Measurements from ENCODE around the gene APP. TPM values are rescaled to one million over a fixed set of nuclear protein-coding genes. Genes with fewer than 3 reads are reported as not detected.

APP gene
- total RNA-seq, 1 experiment from 2014 or later: 560 TPM

DNA sequence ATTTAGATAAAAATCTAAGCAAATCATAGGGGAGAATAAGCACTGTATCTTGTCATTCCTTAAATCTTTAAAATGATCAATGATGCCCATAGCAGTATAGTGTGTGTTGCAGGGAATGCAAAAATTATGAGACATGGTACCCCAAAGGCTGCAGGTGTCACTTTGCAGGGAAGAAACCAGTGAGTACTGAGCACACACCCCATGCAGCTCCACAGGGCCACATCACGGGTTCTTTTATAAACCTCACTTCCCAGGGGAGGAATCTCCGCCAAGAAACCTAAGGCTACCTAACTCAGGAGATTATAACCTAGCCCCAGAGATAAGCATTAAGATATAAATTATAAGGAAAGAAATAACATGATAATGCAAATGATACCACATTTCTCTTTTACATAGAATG is 115.6 kb downstream of the APP start (continued):
- TF ChIP-seq GABPB1 (CRISPR knock-in tag; IDR thresholded peaks at IDR 0.05) (no peak), TEAD4 (CRISPR knock-in tag; IDR thresholded peaks at IDR 0.05) (no peak), ZNF138 (CRISPR knock-in tag; conservative IDR thresholded peaks at IDR 0.05) (no peak), OVOL2 (CRISPR knock-in tag; IDR thresholded peaks at IDR 0.05; ENCODE audit: borderline replicate concordance) (no peak), NR3C1 (CRISPR knock-in tag; conservative IDR thresholded peaks at IDR 0.05; ENCODE audit: low read depth) (no peak)
- TF ChIP-seq, protein P1, sequence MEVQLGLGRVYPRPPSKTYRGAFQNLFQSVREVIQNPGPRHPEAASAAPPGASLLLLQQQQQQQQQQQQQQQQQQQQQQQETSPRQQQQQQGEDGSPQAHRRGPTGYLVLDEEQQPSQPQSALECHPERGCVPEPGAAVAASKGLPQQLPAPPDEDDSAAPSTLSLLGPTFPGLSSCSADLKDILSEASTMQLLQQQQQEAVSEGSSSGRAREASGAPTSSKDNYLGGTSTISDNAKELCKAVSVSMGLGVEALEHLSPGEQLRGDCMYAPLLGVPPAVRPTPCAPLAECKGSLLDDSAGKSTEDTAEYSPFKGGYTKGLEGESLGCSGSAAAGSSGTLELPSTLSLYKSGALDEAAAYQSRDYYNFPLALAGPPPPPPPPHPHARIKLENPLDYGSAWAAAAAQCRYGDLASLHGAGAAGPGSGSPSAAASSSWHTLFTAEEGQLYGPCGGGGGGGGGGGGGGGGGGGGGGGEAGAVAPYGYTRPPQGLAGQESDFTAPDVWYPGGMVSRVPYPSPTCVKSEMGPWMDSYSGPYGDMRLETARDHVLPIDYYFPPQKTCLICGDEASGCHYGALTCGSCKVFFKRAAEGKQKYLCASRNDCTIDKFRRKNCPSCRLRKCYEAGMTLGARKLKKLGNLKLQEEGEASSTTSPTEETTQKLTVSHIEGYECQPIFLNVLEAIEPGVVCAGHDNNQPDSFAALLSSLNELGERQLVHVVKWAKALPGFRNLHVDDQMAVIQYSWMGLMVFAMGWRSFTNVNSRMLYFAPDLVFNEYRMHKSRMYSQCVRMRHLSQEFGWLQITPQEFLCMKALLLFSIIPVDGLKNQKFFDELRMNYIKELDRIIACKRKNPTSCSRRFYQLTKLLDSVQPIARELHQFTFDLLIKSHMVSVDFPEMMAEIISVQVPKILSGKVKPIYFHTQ (CRISPR knock-in tag; IDR thresholded peaks at IDR 0.05): no peak
- TF ChIP-seq, protein P2, sequence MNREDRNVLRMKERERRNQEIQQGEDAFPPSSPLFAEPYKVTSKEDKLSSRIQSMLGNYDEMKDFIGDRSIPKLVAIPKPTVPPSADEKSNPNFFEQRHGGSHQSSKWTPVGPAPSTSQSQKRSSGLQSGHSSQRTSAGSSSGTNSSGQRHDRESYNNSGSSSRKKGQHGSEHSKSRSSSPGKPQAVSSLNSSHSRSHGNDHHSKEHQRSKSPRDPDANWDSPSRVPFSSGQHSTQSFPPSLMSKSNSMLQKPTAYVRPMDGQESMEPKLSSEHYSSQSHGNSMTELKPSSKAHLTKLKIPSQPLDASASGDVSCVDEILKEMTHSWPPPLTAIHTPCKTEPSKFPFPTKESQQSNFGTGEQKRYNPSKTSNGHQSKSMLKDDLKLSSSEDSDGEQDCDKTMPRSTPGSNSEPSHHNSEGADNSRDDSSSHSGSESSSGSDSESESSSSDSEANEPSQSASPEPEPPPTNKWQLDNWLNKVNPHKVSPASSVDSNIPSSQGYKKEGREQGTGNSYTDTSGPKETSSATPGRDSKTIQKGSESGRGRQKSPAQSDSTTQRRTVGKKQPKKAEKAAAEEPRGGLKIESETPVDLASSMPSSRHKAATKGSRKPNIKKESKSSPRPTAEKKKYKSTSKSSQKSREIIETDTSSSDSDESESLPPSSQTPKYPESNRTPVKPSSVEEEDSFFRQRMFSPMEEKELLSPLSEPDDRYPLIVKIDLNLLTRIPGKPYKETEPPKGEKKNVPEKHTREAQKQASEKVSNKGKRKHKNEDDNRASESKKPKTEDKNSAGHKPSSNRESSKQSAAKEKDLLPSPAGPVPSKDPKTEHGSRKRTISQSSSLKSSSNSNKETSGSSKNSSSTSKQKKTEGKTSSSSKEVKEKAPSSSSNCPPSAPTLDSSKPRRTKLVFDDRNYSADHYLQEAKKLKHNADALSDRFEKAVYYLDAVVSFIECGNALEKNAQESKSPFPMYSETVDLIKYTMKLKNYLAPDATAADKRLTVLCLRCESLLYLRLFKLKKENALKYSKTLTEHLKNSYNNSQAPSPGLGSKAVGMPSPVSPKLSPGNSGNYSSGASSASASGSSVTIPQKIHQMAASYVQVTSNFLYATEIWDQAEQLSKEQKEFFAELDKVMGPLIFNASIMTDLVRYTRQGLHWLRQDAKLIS (CRISPR knock-in tag; IDR thresholded peaks at IDR 0.05; ENCODE audit: borderline replicate concordance): no peak
- TF ChIP-seq, protein P3, sequence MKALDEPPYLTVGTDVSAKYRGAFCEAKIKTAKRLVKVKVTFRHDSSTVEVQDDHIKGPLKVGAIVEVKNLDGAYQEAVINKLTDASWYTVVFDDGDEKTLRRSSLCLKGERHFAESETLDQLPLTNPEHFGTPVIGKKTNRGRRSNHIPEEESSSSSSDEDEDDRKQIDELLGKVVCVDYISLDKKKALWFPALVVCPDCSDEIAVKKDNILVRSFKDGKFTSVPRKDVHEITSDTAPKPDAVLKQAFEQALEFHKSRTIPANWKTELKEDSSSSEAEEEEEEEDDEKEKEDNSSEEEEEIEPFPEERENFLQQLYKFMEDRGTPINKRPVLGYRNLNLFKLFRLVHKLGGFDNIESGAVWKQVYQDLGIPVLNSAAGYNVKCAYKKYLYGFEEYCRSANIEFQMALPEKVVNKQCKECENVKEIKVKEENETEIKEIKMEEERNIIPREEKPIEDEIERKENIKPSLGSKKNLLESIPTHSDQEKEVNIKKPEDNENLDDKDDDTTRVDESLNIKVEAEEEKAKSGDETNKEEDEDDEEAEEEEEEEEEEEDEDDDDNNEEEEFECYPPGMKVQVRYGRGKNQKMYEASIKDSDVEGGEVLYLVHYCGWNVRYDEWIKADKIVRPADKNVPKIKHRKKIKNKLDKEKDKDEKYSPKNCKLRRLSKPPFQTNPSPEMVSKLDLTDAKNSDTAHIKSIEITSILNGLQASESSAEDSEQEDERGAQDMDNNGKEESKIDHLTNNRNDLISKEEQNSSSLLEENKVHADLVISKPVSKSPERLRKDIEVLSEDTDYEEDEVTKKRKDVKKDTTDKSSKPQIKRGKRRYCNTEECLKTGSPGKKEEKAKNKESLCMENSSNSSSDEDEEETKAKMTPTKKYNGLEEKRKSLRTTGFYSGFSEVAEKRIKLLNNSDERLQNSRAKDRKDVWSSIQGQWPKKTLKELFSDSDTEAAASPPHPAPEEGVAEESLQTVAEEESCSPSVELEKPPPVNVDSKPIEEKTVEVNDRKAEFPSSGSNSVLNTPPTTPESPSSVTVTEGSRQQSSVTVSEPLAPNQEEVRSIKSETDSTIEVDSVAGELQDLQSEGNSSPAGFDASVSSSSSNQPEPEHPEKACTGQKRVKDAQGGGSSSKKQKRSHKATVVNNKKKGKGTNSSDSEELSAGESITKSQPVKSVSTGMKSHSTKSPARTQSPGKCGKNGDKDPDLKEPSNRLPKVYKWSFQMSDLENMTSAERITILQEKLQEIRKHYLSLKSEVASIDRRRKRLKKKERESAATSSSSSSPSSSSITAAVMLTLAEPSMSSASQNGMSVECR (CRISPR knock-in tag; IDR thresholded peaks at IDR 0.05; ENCODE audit: borderline replicate concordance): no peak
- TF ChIP-seq, protein P4, sequence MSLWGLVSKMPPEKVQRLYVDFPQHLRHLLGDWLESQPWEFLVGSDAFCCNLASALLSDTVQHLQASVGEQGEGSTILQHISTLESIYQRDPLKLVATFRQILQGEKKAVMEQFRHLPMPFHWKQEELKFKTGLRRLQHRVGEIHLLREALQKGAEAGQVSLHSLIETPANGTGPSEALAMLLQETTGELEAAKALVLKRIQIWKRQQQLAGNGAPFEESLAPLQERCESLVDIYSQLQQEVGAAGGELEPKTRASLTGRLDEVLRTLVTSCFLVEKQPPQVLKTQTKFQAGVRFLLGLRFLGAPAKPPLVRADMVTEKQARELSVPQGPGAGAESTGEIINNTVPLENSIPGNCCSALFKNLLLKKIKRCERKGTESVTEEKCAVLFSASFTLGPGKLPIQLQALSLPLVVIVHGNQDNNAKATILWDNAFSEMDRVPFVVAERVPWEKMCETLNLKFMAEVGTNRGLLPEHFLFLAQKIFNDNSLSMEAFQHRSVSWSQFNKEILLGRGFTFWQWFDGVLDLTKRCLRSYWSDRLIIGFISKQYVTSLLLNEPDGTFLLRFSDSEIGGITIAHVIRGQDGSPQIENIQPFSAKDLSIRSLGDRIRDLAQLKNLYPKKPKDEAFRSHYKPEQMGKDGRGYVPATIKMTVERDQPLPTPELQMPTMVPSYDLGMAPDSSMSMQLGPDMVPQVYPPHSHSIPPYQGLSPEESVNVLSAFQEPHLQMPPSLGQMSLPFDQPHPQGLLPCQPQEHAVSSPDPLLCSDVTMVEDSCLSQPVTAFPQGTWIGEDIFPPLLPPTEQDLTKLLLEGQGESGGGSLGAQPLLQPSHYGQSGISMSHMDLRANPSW (CRISPR knock-in tag; conservative IDR thresholded peaks at IDR 0.05; ENCODE audit: low read depth): no peak

DNA sequence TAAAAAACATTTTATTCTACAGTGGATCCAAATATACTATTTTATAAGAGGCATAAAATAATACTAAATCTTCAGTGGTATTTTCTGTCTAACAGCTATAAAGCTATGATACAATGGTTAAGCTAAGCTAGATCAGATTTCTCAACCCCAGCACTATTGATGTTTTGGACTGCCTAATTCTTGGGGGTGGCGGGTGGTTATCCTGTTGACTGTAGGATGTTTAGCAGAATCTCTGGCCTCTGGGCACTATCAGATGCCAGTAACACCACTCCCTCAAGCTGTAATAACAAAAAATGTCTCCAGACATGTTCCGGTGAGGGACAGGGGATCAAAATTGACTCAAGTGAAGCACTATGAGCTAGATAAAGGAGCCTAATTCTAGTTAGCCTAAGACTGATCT is 118.5 kb downstream of the APP start:
- peak overlapping the region; percentile 44; the same call in 1 of the 2 replicates for H3K27ac Mint-ChIP-seq
- POLR2A ChIA-PET: interaction anchor here (0.5 kb wide), 1 partner anchor 59 kb away, joined by 4 read pairs; no protein-coding TSS in a partner anchor
- CTCF ChIA-PET: no interaction called here
- H3K9me3 Mint-ChIP-seq: no peaks in the 10 kb centered on the region
- peaks cover 57% of the 10 kb centered on the region for H3K4me1 Mint-ChIP-seq
- ATAC-seq (no peak), DNase-seq (ENCODE audit: low spot score) (no peak)
- H3K27me3 Mint-ChIP-seq (ENCODE audit: low read depth): no peaks in the 10 kb centered on the region
- H3K36me3 Mint-ChIP-seq: peaks cover 39% of the 10 kb centered on the region
- TF ChIP-seq ZBTB21 (CRISPR knock-in tag; IDR thresholded peaks at IDR 0.05; ENCODE audit: borderline replicate concordance) (no peak), ZNF317 (CRISPR knock-in tag; IDR thresholded peaks at IDR 0.05; ENCODE audit: borderline replicate concordance, low read depth) (no peak), JUN (CRISPR knock-in tag; IDR thresholded peaks at IDR 0.05) (no peak), ZNF219 (CRISPR knock-in tag; IDR thresholded peaks at IDR 0.05; ENCODE audit: borderline replicate concordance) (no peak)
- TF ChIP-seq, protein P1 (CRISPR knock-in tag; IDR thresholded peaks at IDR 0.05): no peak
- TF ChIP-seq, protein P4 (CRISPR knock-in tag; conservative IDR thresholded peaks at IDR 0.05; ENCODE audit: low read depth): no peak
- H3K4me3 Mint-ChIP-seq: no peak overlapping the region
